DMS153 treated with DMSO at 0.1 percent for 48 hours (cell line): ENCODE data around the gene WNT7A.
"Not testable (repeated sequence)": the region's sequence is repeated elsewhere in the genome, so short reads cannot be mapped to it uniquely, and the experiment has no call there.

Experiments
- DNase-seq: peaks from one replicate; lab custom pipeline; 2025; ENCODE audit not compliant: unreplicated experiment; lab: John Stamatoyannopoulos, UW

Gene WNT7A

DNA sequence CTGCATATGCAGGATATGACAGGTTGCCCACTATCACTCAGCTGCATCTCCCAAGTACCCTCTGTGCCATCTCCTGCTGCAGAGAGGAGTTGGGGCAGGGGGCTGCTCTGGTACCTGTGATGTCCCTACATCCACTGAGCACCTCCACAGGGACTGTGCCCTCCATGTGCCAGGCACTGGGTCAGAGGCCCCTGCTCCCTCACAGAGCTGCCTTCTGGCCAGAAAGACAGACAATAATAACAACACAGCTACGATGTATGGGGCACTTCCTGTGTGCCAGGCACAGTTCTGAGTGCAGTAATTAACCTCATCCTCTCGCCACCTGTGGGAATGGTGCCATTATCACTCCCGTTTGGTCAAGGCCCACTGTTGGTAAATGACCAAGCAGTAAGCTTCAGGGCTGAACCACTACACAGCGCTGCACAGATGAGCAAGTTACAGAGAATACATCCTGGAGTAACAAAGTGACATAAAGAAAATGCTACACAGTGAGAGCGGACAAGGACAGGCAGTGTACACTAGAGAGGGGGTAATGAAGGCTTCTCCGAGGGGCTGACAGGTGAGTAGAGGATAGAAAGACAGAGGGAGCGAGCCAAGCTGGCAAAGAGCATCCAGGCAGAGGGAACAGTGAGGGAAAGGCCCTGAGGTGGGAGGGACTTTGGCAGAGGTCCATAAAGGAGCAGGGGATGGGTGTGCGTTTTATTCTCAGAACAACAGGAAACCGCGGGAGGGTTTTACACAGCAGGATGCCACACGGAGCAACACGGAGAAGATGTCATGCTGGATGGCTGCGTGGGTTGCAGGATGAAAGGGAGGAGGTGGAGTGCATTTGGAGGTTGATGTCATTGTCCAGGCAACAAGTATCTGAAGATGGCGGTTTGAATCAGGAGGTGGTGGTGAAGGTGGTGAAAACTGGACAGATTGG is 13.6 kb downstream of the WNT7A start:
- DNase-seq = no peak

DNA sequence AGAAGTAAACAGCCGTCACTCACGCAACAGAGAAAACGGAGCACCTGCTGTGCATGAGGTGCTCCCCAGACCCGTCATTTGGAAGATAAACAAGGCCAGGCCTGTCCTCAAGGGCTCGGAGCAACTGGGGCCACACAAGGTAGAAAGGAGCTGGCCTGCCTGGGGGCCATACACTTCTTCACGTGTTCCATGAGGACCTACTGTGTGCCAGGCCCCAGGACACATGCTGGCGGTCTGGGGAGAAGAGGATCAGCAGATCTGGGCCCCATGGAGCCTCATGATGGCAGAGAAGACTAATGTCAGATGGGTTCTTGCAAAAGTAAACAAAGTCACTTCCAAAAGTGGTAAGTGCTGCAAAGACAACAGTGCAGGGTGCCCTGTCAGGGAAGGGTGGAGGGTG is 14.3 kb downstream of the WNT7A start:
- no peak for DNase-seq

GRCh38 chr3:13865106-13865505 is 14.8 kb downstream of the WNT7A start:
- no peak for DNase-seq

GRCh38 chr3:13863965-13864595 is 15.8 kb downstream of the WNT7A start:
- no peak for DNase-seq

DNA sequence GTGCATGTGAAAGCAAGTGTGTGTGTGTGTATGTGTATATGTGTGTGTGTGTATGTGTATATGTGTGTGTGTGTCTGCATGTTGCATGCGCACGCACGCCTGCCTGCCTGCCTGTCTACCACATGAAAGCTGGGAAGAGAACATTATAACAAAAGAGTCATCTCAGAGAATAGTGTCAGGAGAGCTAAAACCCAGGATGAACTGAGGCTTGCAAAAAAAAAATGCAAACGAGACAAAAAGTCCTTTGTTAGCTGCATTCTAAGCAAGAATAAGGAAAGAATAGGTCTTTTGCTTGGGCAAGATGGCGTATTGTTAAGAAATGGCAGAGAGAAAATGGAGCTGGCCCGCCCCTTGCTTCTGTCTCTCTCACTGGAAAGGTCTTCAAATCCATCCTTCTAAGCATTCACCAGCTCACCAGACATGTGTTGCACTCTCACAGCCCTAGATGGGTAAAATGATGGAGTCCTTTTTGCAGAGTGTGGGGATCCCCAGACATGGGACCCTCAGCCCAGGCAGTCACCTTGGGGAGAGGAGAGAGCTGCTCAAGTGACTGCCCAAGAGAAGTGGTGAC is 16.4 kb downstream of the WNT7A start:
- no peak for DNase-seq

GRCh38 chr3:13861461-13861860 is 18.4 kb downstream of the WNT7A start:
- DNase-seq = no peak

- DNase-seq = no peak
Measured at GRCh38 chr3:13860001-13860400, 19.9 kb downstream of the WNT7A start.

- DNase-seq = no peak
Measured at GRCh38 chr3:13858768-13859520, 20.9 kb downstream of the WNT7A start.

DNA sequence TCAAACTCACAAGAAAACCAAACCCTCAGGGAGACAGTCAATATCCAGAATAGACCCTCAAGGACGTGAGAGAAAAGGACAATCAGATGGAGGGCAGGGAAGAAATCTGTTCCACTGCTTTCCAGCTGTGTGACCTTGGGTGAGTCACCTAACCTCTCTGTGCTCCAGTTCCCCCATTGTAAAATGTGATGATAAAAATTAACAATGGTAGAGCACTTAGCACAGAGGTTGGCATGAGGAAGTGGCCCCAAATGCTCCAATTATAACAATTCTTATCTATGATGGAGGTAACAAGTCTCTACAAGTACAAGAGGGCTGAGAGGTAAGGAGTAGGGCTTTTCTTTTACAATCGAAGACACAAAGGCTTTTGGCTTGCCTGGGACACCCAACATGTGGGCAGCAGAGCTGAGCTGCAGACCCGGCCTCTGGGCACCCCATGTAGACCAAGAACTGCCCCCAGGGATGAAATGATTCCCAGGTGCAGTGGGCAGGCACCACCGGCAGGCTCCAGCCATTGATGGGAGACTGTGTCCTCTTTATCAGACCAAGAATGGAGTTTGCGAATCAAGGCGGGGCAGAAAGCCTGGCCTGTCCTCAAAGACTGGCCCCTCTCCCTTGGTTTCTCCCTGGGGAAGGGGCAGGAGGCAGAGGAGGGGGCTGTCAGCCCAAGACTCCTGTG is 22.0 kb downstream of the WNT7A start:
- DNase-seq = no peak

DNA sequence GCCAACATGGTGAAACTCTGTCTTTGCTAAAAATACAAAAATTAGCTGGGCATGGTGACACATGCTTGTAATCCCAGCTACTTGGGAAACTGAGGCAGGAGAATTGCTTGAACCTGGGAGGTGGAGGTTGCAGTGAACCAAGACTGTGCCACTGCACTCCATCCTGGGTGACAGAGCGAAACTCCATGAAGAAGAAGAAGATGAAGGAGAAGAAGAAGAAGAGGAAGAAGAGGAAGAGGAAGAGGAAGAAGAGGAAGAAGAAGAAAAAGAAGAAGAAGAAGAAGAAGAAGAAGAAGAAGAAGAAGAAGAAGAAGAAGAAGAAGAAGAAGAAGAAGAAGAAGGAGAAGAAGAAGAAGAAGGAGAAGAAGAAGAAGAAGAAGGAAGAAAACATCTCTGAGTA is 23.2 kb downstream of the WNT7A start:
- DNase-seq = not testable (repeated sequence)

- no peak for DNase-seq
Measured at GRCh38 chr3:13856006-13856405, 23.9 kb downstream of the WNT7A start.

DNA sequence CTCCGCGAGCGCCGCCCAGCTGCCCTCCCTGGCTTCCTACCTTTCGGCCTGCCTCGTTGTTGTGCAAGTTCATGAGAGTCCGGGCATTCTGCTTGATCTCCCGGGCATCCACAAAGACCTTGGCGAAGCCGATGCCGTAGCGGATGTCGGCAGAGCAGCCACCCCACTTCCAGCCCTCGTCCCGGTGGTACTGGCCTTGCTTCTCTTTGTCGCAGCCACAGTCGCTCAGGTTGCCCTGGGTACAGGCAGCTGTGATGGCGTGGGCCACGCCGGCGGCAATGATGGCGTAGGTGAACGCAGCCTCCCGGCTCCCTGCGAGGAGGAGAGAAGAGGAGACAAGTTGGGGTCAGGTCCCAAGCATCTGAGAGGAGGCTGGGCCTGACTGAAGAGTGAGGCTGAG is 25.4 kb downstream of the WNT7A start:
- DNase-seq = no peak

GRCh38 chr3:13853978-13854296 is 25.9 kb downstream of the WNT7A start:
- DNase-seq = no peak

DNA sequence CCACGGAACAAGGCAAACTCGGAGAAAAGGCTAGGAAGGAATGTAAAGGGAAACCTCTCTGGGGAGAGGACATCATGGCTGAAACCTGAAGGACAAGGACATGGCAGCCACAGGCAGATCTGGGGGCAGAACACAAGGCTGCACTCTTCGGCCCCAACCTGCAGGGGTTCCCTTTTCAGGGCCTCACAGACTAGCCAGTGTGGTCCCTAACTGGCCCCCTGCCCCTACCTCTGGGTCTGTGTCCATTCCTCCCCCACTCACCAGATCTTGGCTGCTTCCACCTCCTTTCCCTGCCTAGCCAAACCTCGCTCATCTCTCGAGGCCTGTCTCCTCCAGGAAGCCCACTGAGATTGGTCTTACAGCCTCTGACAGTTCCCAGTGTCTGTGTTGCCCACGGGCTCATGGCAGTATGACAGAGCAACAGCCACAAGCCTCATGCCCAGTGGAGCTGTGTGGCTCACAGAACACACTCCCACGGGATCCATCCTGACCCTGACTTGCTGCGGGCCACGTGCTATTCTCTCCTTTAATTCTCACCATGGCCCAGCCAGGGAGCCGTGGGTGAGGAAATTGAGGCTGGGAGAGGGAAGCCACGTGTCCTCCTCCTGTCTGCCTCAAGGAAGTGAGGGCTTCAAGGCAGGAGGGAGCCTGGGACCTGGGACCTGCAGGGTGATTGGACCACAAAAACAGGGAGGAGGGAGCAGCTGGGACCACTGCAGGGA is 26.5 kb downstream of the WNT7A start:
- DNase-seq = no peak

DNA sequence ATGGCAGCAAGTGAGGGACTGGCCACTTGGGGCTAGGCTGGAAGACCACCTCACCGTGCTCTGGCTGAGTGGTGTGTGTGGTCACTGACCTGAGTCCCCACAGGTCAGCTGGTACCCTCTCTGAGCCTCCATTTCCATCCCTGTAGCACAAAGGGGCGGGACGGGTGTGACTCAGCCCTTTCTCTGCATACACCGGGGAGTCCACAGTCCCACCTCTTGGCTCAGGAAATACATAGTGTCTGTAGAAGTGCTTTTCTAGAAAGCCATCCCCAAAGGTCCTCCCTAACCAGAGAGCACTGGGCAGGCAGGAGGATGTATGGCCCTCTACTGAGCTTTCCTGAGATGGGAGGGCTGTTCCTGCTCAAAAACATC is 27.2 kb downstream of the WNT7A start:
- DNase-seq = no peak

DNA sequence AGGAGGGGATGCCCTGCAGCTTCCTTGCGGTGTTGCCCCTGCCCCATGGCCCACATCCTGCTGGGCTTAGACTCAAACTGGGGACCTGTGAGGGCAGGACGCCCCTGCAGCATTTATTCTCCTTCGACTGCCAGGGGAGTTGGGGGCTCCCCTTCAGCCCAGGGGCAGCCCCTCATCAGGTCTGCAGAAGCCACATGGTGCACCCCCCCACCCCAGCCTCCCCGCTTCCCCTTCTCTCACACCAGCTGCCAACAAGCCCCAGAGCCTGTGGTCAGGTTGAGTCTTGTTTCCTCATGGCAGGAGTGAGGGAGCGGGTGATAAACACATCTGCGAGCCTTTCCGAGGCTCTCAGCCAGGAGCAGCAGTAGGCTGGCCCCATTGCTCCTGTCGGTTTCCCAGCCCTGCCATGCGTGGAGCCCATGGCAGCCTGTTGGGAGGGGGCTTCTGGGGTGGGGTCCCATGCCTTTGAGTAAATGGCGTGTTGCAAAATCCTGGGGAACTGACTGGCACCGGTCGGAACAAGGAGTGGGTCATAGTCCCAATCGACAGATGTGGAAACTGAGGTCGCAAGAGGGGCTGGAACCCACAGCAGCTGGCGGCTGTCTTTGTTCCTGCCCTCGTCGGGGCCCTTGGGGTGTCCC is 27.8 kb downstream of the WNT7A start:
- no peak for DNase-seq

DNA sequence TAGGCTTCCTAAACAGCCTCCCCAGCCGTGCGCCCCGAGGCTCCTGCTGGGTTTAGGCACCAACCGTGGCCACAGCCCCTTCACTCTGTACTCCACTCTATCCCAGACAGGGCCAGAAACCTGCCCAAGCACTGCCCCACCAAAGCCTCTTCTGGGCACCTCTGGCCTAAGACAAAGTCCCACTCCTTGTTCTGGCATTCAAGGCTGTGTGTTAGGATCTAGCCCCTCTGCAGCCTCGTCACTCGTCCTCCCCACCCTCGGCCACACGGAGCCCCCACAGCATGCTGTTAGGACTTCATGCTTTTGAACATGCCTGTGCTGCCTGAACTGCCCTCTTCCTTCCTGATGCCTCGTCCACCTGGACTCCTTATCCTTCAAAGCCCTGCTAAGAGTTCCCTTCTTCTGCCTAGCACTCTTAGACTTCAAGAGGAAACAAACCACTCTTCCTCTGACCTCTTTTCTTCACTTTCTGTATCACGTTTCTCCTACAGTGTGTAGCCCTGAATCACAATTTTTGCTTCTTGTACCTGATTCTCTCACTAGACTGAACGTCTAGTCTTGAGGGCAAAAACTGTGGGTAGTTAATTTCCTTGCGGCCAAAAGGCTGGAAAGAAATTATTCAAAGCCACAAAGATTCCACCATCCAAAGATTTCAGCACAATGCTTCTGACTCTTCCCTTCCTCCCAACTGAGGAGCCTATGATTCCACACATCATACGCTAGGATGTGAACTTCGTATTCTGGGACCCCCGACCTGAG is 28.6 kb downstream of the WNT7A start:
- no peak for DNase-seq

GRCh38 chr3:13850161-13850945 is 29.5 kb downstream of the WNT7A start:
- no peak for DNase-seq
